Amniotic epithelial cell (primary cell): ENCODE measurements around the gene PLOD1.

Source experiments
- DNase-seq: peaks from one replicate; pipeline ENCODE4 v3.0.0-alpha.2; 2010; ENCODE audit warnings: low read depth

PLOD1 gene

GRCh38 chr1:11979028-11979850 is 44.7 kb downstream of the PLOD1 start:
- DNase-seq: peak; percentile 18

GRCh38 chr1:11979851-11980675 is 45.5 kb downstream of the PLOD1 start, which contains the start of gene MFN2:
Gene MFN2 (plus strand): TSS chr1:11980444. CDS start chr1:11989169, 8,725 bp downstream.
- DNase-seq: peak; percentile 96

- no peak for DNase-seq
Measured at GRCh38 chr1:11980676-11980972, 46.1 kb downstream of the PLOD1 start.

- DNase-seq: no peak
Measured at GRCh38 chr1:11981378-11982009, 47.0 kb downstream of the PLOD1 start.

GRCh38 chr1:11982010-11982392 is 47.5 kb downstream of the PLOD1 start:
- no peak for DNase-seq

- DNase-seq: peak; percentile 67
Measured at GRCh38 chr1:11984121-11984520, 49.6 kb downstream of the PLOD1 start.

- no peak for DNase-seq
Measured at GRCh38 chr1:11984576-11984975, 50.1 kb downstream of the PLOD1 start.

- no peak for DNase-seq
Measured at GRCh38 chr1:11985171-11985570, 50.7 kb downstream of the PLOD1 start.

- DNase-seq: peak; percentile 58
Measured at GRCh38 chr1:11985851-11986250, 51.3 kb downstream of the PLOD1 start.

- no peak for DNase-seq
Measured at GRCh38 chr1:11989669-11990068, 55.2 kb downstream of the PLOD1 start.

GRCh38 chr1:11990303-11991032 is 56.0 kb downstream of the PLOD1 start:
- DNase-seq: no peak

GRCh38 chr1:11991969-11992676 is 57.6 kb downstream of the PLOD1 start:
- no peak for DNase-seq

GRCh38 chr1:11997081-11997850 is 62.7 kb downstream of the PLOD1 start:
- DNase-seq: no peak

- DNase-seq: no peak
Measured at GRCh38 chr1:11998636-11999035, 64.1 kb downstream of the PLOD1 start.

- DNase-seq: no peak
Measured at GRCh38 chr1:11999236-11999635, 64.7 kb downstream of the PLOD1 start.

- DNase-seq: peak; percentile 54
Measured at GRCh38 chr1:12001249-12001917, 66.9 kb downstream of the PLOD1 start.

GRCh38 chr1:12001996-12002493 is 67.5 kb downstream of the PLOD1 start:
- DNase-seq: peak; percentile 30

GRCh38 chr1:12003762-12004161 is 69.2 kb downstream of the PLOD1 start:
- no peak for DNase-seq

GRCh38 chr1:12005488-12006166 is 71.1 kb downstream of the PLOD1 start:
- DNase-seq: no peak
